Stomach (tissue), 19 donors: ENCODE data around the gene MRM3. TPM values are rescaled to one million over a fixed set of nuclear protein-coding genes. Genes with fewer than 3 reads are reported as not detected.
A peak's percentile ranks its signal among the peaks of the same experiment; 100 is the strongest.

Experiments used
- DNase-seq, 2 donors: peaks; one replicate each; pipeline versions ENCODE4 v3.0.0 to v3.0.0-alpha.2; 2013 to 2019
- H3K27ac ChIP-seq, 5 donors: fragments of 200-600 bp in 4 of 5; sonication (generic) in 4 of 5; one replicate each; pipeline ENCODE4 v1.5.1; 2013 to 2019; ENCODE audit warnings: mild to moderate bottlenecking in 1 of 5, moderate library complexity in 1 of 5
- H3K27me3 ChIP-seq, 3 donors: fragments of 200-600 bp; sonication (generic); one replicate each; pipeline ENCODE4 v1.5.1; 2017 to 2019; ENCODE audit warnings: mixed run types in 1 of 3
- H3K36me3 ChIP-seq, 4 donors: fragments of 200-600 bp; sonication (generic); 1 replicate in 3 of 4; 2 replicates in 1 of 4; pipeline ENCODE4 v1.5.1; 2016 to 2019
- H3K4me1 ChIP-seq, 4 donors: fragments of 200-600 bp; sonication (generic); one replicate each; pipeline ENCODE4 v1.5.1; 2016 to 2019
- H3K4me3 ChIP-seq, 4 donors: fragments of 200-600 bp; sonication (generic) in 3 of 4; one replicate each; pipeline ENCODE4 v1.5.1; 2016 to 2019; ENCODE audit warnings: mild to moderate bottlenecking in 1 of 4
- H3K9me3 ChIP-seq, 4 donors: fragments of 200-600 bp; sonication (generic); one replicate each; pipeline ENCODE4 v1.5.1; 2016 to 2019
- CTCF ChIP-seq, 7 experiments: fragments of 450-650 bp in 4 of 7; fragments of 200-600 bp in 3 of 7; sonication (generic) in 3 of 7; IDR thresholded peaks; one replicate each; pipeline ENCODE4 v1.5.1; 2016 to 2019; ENCODE audit warnings: antibody characterized with exemption in 7 of 7, control low read depth in 2 of 7, mild to moderate bottlenecking in 1 of 7
- EP300 ChIP-seq: sonication (generic); formaldehyde crosslinking; IDR thresholded peaks from one replicate; pipeline ENCODE4 v1.6.1; 2017; ENCODE audit warnings: antibody characterized with exemption
- POLR2A ChIP-seq, 4 donors: fragments of 450-650 bp; IDR thresholded peaks; one replicate each; pipeline ENCODE4 v1.6.1; 2016; ENCODE audit warnings: antibody characterized with exemption in 4 of 4, control low read depth in 2 of 4, mild to moderate bottlenecking in 1 of 4, moderate library complexity in 1 of 4
- POLR2AphosphoS5 ChIP-seq, 3 donors: sonication (generic); formaldehyde crosslinking; IDR thresholded peaks; one replicate each; pipeline ENCODE4 v1.6.1; 2016; ENCODE audit warnings: antibody characterized with exemption in 3 of 3
- WGBS, 5 donors: extraction: QIAGEN DNeasy Blood & Tissue Kit in 3 of 5; methylation state at CpG; one replicate each; pipeline versions ENCODE4 v1.1.5 to v1.1.7; 2013 to 2018; 5-methylcytosine and 5-hydroxymethylcytosine counted together
- intact Hi-C: fragments of 100-400 bp; cut with DNase I; formaldehyde crosslinking; loops from one replicate; pipeline ENCODE4 v1.15.1; 2023; ENCODE audit warnings: low total_unique reads
- long read RNA-seq, 10 donors: transcript quantifications; one replicate each; lab custom pipeline, GENCODE V29; 2026
- polyA plus RNA-seq, 3 donors: library from polyadenylated mRNA; stranded (reverse); fragments of 200-250 nt; gene quantifications; one replicate each; pipeline ENCODE4 v1.2.3, GENCODE V29; 2013
- total RNA-seq, 5 donors: library from RNA; depleted of rRNA; stranded (reverse); fragments of >200 nt; gene quantifications; one replicate each; pipeline versions ENCODE4 v1.1.0 to v1.2.3, GENCODE V29; 2014 to 2016
- donor health status: healthy with polysubstance abuse.
- donor health status: Bipolar disorder and iron deficiency.
- donor health status: healthy.

Gene MRM3, protein sequence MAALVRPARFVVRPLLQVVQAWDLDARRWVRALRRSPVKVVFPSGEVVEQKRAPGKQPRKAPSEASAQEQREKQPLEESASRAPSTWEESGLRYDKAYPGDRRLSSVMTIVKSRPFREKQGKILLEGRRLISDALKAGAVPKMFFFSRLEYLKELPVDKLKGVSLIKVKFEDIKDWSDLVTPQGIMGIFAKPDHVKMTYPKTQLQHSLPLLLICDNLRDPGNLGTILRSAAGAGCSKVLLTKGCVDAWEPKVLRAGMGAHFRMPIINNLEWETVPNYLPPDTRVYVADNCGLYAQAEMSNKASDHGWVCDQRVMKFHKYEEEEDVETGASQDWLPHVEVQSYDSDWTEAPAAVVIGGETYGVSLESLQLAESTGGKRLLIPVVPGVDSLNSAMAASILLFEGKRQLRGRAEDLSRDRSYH
- total RNA-seq, result 10 to 100 TPM; 12.2 to 69.2 (median 39.1) TPM
- polyA plus RNA-seq, result 10 to 100 TPM; 11.2 to 16.6 (median 15.2) TPM
- long read RNA-seq, donor 1, partial matches to known transcripts, result 0 of 1 reads
- long read RNA-seq, donor 1, other reads (novel, unspliced or antisense), result 0 of 1 reads
- long read RNA-seq, donor 2, partial matches to known transcripts, result 0 of 3 reads
- long read RNA-seq, donor 2, other reads (novel, unspliced or antisense), result 0 of 3 reads
- long read RNA-seq, donor 3, partial matches to known transcripts, result 0 of 5 reads
- long read RNA-seq, donor 3, other reads (novel, unspliced or antisense), result 0 of 5 reads
- long read RNA-seq, donor 4, result 0 reads
- long read RNA-seq, donor 5, transcript MRM3-201 (4 exons, 1,809 nt), result major isoform, 5 of 7 reads
- long read RNA-seq, donor 5, partial matches to known transcripts, result 0 of 7 reads
- long read RNA-seq, donor 5, other reads (novel, unspliced or antisense), result 0 of 7 reads
- long read RNA-seq, donor 6, transcript MRM3-201 (4 exons, 1,809 nt), result major isoform, 5 of 6 reads
- long read RNA-seq, donor 6, partial matches to known transcripts, result 0 of 6 reads
- long read RNA-seq, donor 6, other reads (novel, unspliced or antisense), result 0 of 6 reads
- long read RNA-seq, donor 7, partial matches to known transcripts, result 0 of 5 reads
- long read RNA-seq, donor 7, other reads (novel, unspliced or antisense), result 0 of 5 reads
- long read RNA-seq, donor 8, partial matches to known transcripts, result 0 of 5 reads
- long read RNA-seq, donor 8, other reads (novel, unspliced or antisense), result 0 of 5 reads
- long read RNA-seq, donor 9, partial matches to known transcripts, result 0 of 5 reads
- long read RNA-seq, donor 9, other reads (novel, unspliced or antisense), result 0 of 5 reads
- long read RNA-seq, donor 10, partial matches to known transcripts, result 0 of 1 reads
- long read RNA-seq, donor 10, other reads (novel, unspliced or antisense), result 0 of 1 reads

- Histone ChIP-seq H3K27ac (peak within 1 kb of the TSS; percentile 83 to 93 (median 87)), H3K4me1 (peaks cover 30 to 55% (median 39%) of the 10 kb centered on the region in 4 donors), H3K36me3 (peaks cover 11 to 30% (median 28%) of the 10 kb centered on the region in 4 donors), H3K4me3 (peak within 1 kb of the TSS; percentile 94 to 96 (median 94)), H3K9me3 (no peaks in the 10 kb centered on the region), H3K27me3 (no peaks in the 10 kb centered on the region)
- WGBS, 5 donors, result 0 to 1% (median 0%) methylated on average over 27 to 87 of the region's 87 CpGs
- peak; percentile 97 to 98 for DNase-seq
- peak in 1 of 4 donors; percentile 82 for TF ChIP-seq POLR2A (IDR thresholded peaks at IDR 0.05)
- TF ChIP-seq EP300, result no peak
- TF ChIP-seq POLR2AphosphoS5 (IDR thresholded peaks at IDR 0.05), result peak; percentile 97 to 99 (median 97)
- peak in 2 of 7 experiments; percentile 17 to 50 for TF ChIP-seq CTCF (IDR thresholded peaks at IDR 0.05)
- intact Hi-C loops, result no loop called here
Measured at GRCh38 chr17:781805-782731, at the start of gene MRM3, which contains the start of gene GLOD4. Gene MRM3 (plus strand): TSS chr17:782353. CDS start chr17:782379, 26 bp downstream. Gene GLOD4 (minus strand): TSS chr17:782280. CDS start chr17:782255, 25 bp downstream.

GRCh38 chr17:732902-733720 is 49.0 kb upstream of the MRM3 start:
- peak overlapping the region; percentile 66 to 94 (median 78) for H3K4me3 ChIP-seq
- H3K27ac ChIP-seq, result peak overlapping the region; percentile 86 to 91 (median 87)
- H3K4me1 ChIP-seq, result peaks cover 9 to 68% (median 38%) of the 10 kb centered on the region in 4 donors
- no peaks in the 10 kb centered on the region for H3K9me3 ChIP-seq
- H3K27me3 ChIP-seq, result no peaks in the 10 kb centered on the region
- peak; percentile 61 to 69 for DNase-seq
- no peak for TF ChIP-seq POLR2AphosphoS5 (IDR thresholded peaks at IDR 0.05)
- TF ChIP-seq POLR2A (IDR thresholded peaks at IDR 0.05), result no peak
- no peak for TF ChIP-seq CTCF (IDR thresholded peaks at IDR 0.05)
- no peak for TF ChIP-seq EP300
- intact Hi-C loops, result no loop called here
- WGBS, 5 donors, result 3 to 15% (median 4%) methylated on average over 17 to 57 of the region's 57 CpGs
- H3K36me3 ChIP-seq, result peaks cover 0 to 28% (median 10%) of the 10 kb centered on the region in 4 donors

GRCh38 chr17:733743-734142 is 48.4 kb upstream of the MRM3 start:
- peaks cover 0 to 34% (median 17%) of the 10 kb centered on the region in 4 donors for H3K36me3 ChIP-seq
- H3K27me3 ChIP-seq, result no peaks in the 10 kb centered on the region
- 44 to 66% (median 55%) methylated on average over 10 of the region's 10 CpGs for WGBS, 5 donors
- peaks cover 9 to 68% (median 36%) of the 10 kb centered on the region in 4 donors for H3K4me1 ChIP-seq
- H3K4me3 ChIP-seq, result peak overlapping the region; percentile 66 to 94 (median 78)
- no peaks in the 10 kb centered on the region for H3K9me3 ChIP-seq
- H3K27ac ChIP-seq, result peak overlapping the region; percentile 86 to 91 (median 87)
- DNase-seq, result no peak
- intact Hi-C loops, result no loop called here
- no peak for TF ChIP-seq POLR2A (IDR thresholded peaks at IDR 0.05)
- no peak for TF ChIP-seq POLR2AphosphoS5 (IDR thresholded peaks at IDR 0.05)
- TF ChIP-seq CTCF (IDR thresholded peaks at IDR 0.05), result no peak
- no peak for TF ChIP-seq EP300
